PC-9 (cell line): ENCODE results near the gene NDNF. TPM values are rescaled to one million over a fixed set of nuclear protein-coding genes. Genes with fewer than 3 reads are reported as not detected.

Experiments used
- BruUV-seq: library from RNA; stranded (reverse); fragments of 400-500 nt; replicated peaks from 2 replicates; lab custom pipeline; 2021; lab: Mats Ljungman, UMichigan
- CTCF ChIA-PET: fragments of 300-600 bp; sonication (Branson Sonifier 250); formaldehyde crosslinking; loops from one replicate; lab custom pipeline; 2022; ENCODE audit warnings: antibody characterized with exemption; lab: Charles Lee
- POLR2A ChIA-PET: fragments of 300-600 bp; sonication (Branson Sonifier 250); formaldehyde crosslinking; loops from one replicate; lab custom pipeline; 2022; ENCODE audit warnings: antibody characterized with exemption; ENCODE audit not compliant: unreplicated experiment; lab: Charles Lee
- DNase-seq, 2 experiments: peaks; one replicate each; pipeline versions ENCODE4 v3.0.0 to v3.0.0-alpha.2; 2015 to 2022; ENCODE audit warnings: mixed read lengths in 1 of 2
- H2AFZ ChIP-seq: fragments of 200-600 bp; sonication (generic); 2 replicates; pipeline ENCODE4 v1.8.1; 2017; ENCODE audit warnings: antibody characterized with exemption
- H3F3A ChIP-seq: fragments of 200-600 bp; sonication (generic); 2 replicates; pipeline ENCODE4 v1.8.1; 2017; ENCODE audit warnings: antibody characterized with exemption, mild to moderate bottlenecking, low read depth; ENCODE audit not compliant: insufficient read depth
- H3K27ac ChIP-seq: fragments of 200-600 bp; sonication (generic); 2 replicates; pipeline ENCODE4 v1.6.1; 2016; ENCODE audit warnings: mixed run types
- H3K27me3 ChIP-seq: fragments of 200-600 bp; sonication (generic); 2 replicates; pipeline ENCODE4 v1.6.1; 2016; ENCODE audit warnings: low read depth, mixed run types; ENCODE audit not compliant: insufficient read depth
- H3K36me3 ChIP-seq: fragments of 200-600 bp; sonication (generic); 2 replicates; pipeline ENCODE4 v1.6.1; 2016; ENCODE audit warnings: low read depth, mixed run types
- H3K4me1 ChIP-seq: fragments of 200-600 bp; sonication (generic); replicated peaks from 2 replicates; pipeline ENCODE4 v1.6.1; 2016; ENCODE audit warnings: mixed run types; ENCODE audit not compliant: insufficient read depth
- H3K4me2 ChIP-seq: fragments of 200-600 bp; sonication (generic); 2 replicates; pipeline ENCODE4 v1.6.1; 2017; ENCODE audit warnings: mixed run types
- H3K4me3 ChIP-seq: fragments of 200-600 bp; sonication (generic); 2 replicates; pipeline ENCODE4 v1.6.1; 2016; ENCODE audit warnings: mixed run types
- H3K79me2 ChIP-seq: fragments of 200-600 bp; sonication (generic); 2 replicates; pipeline ENCODE4 v1.6.1; 2017; ENCODE audit warnings: low read depth, mixed run types
- H3K9me2 ChIP-seq: fragments of 200-600 bp; sonication (generic); 2 replicates; pipeline ENCODE4 v1.8.1; 2017; ENCODE audit warnings: mild to moderate bottlenecking; ENCODE audit not compliant: insufficient read depth
- H3K9me3 ChIP-seq: fragments of 200-600 bp; sonication (generic); 2 replicates; pipeline ENCODE4 v1.8.1; 2016; ENCODE audit warnings: low read depth; ENCODE audit not compliant: insufficient read depth
- H4K20me1 ChIP-seq: fragments of 200-600 bp; sonication (generic); 2 replicates; pipeline ENCODE4 v1.8.1; 2017; ENCODE audit not compliant: insufficient read depth
- CTCF ChIP-seq: fragments of 200-600 bp; sonication (generic); conservative IDR thresholded peaks from 2 replicates; pipeline ENCODE4 v1.6.1; 2017; ENCODE audit warnings: mixed run types, antibody characterized with exemption, mild to moderate bottlenecking, moderate library complexity
- EZH2 ChIP-seq: fragments of 200-600 bp; sonication (generic); IDR thresholded peaks from 2 replicates; pipeline ENCODE4 v1.8.0; 2017; ENCODE audit warnings: antibody characterized with exemption, low read depth
- intact Hi-C: fragments of 100-400 bp; cut with micrococcal nuclease; formaldehyde crosslinking; loops from one replicate; pipeline ENCODE4 v1.10.0; 2022; ENCODE audit not compliant: unreplicated experiment
- total RNA-seq: library from RNA; stranded (reverse); gene quantifications from 2 replicates; pipeline ENCODE4 v1.2.3, GENCODE V29; 2021

NDNF gene
- total RNA-seq, 1 experiment from 2014 or later: not detected

- no peaks in the 10 kb centered on the region for H3K9me2 ChIP-seq
- no peak for TF ChIP-seq CTCF
- no peak for TF ChIP-seq EZH2
- no peaks in the 10 kb centered on the region for H4K20me1 ChIP-seq
- no peaks in the 10 kb centered on the region for H3K4me1 ChIP-seq
- no peak overlapping the region for H2AFZ ChIP-seq
- H3K27me3 ChIP-seq: no peaks in the 10 kb centered on the region
- H3K9me3 ChIP-seq: no peaks in the 10 kb centered on the region
- BruUV-seq: no TSS peak
- no peak overlapping the region for H3K27ac ChIP-seq
- H3K4me3 ChIP-seq: no peak overlapping the region
- DNase-seq: no peak
- ChIA-PET POLR2A (no interaction called here), CTCF (no interaction called here)
- no peaks in the 10 kb centered on the region for H3F3A ChIP-seq
- no peaks in the 10 kb centered on the region for H3K36me3 ChIP-seq
- no peak overlapping the region for H3K4me2 ChIP-seq
- H3K79me2 ChIP-seq: no peaks in the 10 kb centered on the region
- intact Hi-C loops: no loop called here
Measured at GRCh38 chr4:121050300-121050699, 22.0 kb downstream of the NDNF start.

DNA sequence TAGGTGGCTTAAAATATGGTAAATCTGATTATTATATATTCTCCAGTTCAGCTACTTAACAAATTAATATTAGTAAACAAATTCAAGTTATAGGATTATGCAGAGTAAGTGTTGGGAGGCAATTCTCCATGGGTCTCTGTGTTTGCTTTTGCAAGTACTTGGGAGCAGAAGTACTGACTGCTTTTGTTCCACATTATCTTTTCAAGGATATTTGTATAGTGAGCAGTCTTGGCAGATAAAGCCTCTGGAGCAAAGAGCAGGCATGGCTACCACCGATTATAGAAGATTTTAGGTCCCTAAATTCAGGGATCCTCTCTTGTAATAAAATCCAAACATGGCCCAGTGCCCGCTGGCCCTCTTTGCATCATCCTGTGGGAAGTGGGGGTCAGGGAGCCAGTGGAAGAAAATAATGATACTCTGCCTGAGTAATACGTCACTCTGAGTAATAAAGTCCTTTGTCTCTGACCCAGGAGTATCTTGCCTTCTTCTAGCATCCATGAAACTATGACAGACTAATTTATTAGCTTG, 23.2 kb downstream of the NDNF start:
- Histone ChIP-seq H3K9me2 (no peaks in the 10 kb centered on the region), H3K4me2 (no peak overlapping the region), H3K9me3 (no peaks in the 10 kb centered on the region), H3K4me1 (no peaks in the 10 kb centered on the region), H2AFZ (no peak overlapping the region), H3K4me3 (no peak overlapping the region), H4K20me1 (no peaks in the 10 kb centered on the region), H3K27ac (no peak overlapping the region), H3K27me3 (no peaks in the 10 kb centered on the region), H3F3A (no peaks in the 10 kb centered on the region), H3K36me3 (no peaks in the 10 kb centered on the region), H3K79me2 (no peaks in the 10 kb centered on the region)
- POLR2A ChIA-PET: no interaction called here
- TF ChIP-seq CTCF (no peak), EZH2 (no peak)
- CTCF ChIA-PET: no interaction called here
- intact Hi-C loops: no loop called here
- no peak for DNase-seq
- no TSS peak for BruUV-seq

DNA sequence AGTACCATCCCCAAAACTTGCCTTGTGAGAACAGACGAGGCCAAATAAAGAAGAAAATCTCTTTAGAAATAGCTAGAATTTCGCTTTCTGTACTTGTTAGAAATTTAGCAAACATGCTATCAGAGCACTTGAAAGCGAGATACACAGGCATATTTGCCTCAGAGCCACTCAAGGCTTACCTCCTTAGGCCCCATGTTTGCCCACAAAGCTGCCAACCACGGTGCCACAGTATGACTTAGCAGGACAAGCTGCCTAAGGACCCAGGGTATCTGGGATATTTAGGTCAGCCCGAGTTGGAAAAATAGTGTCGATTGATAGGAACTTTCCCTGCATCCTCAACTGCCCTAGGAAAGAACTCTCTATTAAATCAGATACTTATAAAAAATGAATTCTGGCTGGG, 24.2 kb downstream of the NDNF start:
- CTCF ChIA-PET: no interaction called here
- DNase-seq: no peak
- no peak overlapping the region for H3K4me2 ChIP-seq
- no peaks in the 10 kb centered on the region for H3K27me3 ChIP-seq
- no peak overlapping the region for H3K27ac ChIP-seq
- no TSS peak for BruUV-seq
- H3F3A ChIP-seq: no peaks in the 10 kb centered on the region
- no peak overlapping the region for H2AFZ ChIP-seq
- H3K4me1 ChIP-seq: no peaks in the 10 kb centered on the region
- no peaks in the 10 kb centered on the region for H3K36me3 ChIP-seq
- H3K9me3 ChIP-seq: no peaks in the 10 kb centered on the region
- TF ChIP-seq CTCF: no peak
- no peak for TF ChIP-seq EZH2
- H3K4me3 ChIP-seq: no peak overlapping the region
- no peaks in the 10 kb centered on the region for H3K9me2 ChIP-seq
- H3K79me2 ChIP-seq: no peaks in the 10 kb centered on the region
- no peaks in the 10 kb centered on the region for H4K20me1 ChIP-seq
- POLR2A ChIA-PET: no interaction called here
- intact Hi-C loops: no loop called here
